SK-N-SH treated with all-trans-retinoic acid at 6 μM for 48 hours (cell line): ENCODE data around the gene TMEM164.

Experiments
- ARNTL ChIP-seq: fragments of 450-650 bp; formaldehyde crosslinking; IDR thresholded peaks from 2 replicates; pipeline ENCODE4 v1.5.0; 2020; ENCODE audit warnings: low read depth, mild to moderate bottlenecking, moderate library complexity, borderline replicate concordance
- BACH2 ChIP-seq: fragments of 250-450 bp; sonication (Bioruptor Pico); IDR thresholded peaks from 2 replicates; pipeline ENCODE4 v1.9.0; 2021; ENCODE audit warnings: mild to moderate bottlenecking, borderline replicate concordance
- CREB5 ChIP-seq: fragments of 250-450 bp; sonication (Bioruptor Pico); IDR thresholded peaks from 2 replicates; pipeline ENCODE4 v1.5.1; 2020; ENCODE audit warnings: low read depth, mild to moderate bottlenecking, moderate library complexity
- CSRNP3 ChIP-seq: fragments of 250-450 bp; sonication (Bioruptor Pico); IDR thresholded peaks from 2 replicates; pipeline ENCODE4 v1.5.1; 2021; ENCODE audit warnings: mild to moderate bottlenecking, moderate library complexity
- ESRRG ChIP-seq: fragments of 250-450 bp; sonication (Bioruptor Pico); IDR thresholded peaks from 2 replicates; pipeline ENCODE4 v1.6.1; 2021; ENCODE audit warnings: mild to moderate bottlenecking
- GLIS3 ChIP-seq: fragments of 250-450 bp; sonication (Bioruptor Pico); IDR thresholded peaks from 2 replicates; pipeline ENCODE4 v1.5.0; 2020; ENCODE audit warnings: mild to moderate bottlenecking, moderate library complexity
- PATZ1 ChIP-seq: fragments of 250-450 bp; sonication (Bioruptor Pico); IDR thresholded peaks from 2 replicates; pipeline ENCODE4 v1.8.0; 2020; ENCODE audit warnings: mild to moderate bottlenecking, moderate library complexity, borderline replicate concordance
- PPARA ChIP-seq: fragments of 250-450 bp; sonication (Bioruptor Pico); IDR thresholded peaks from 2 replicates; pipeline ENCODE4 v1.5.0; 2020; ENCODE audit warnings: mild to moderate bottlenecking, borderline replicate concordance
- RARB ChIP-seq: fragments of 250-450 bp; sonication (Bioruptor Pico); IDR thresholded peaks from 2 replicates; pipeline ENCODE4 v1.8.0; 2021; ENCODE audit warnings: mild to moderate bottlenecking, moderate library complexity
- TOX ChIP-seq: fragments of 250-450 bp; sonication (Bioruptor Pico); IDR thresholded peaks from 2 replicates; pipeline ENCODE4 v1.8.0; 2021; ENCODE audit warnings: mild to moderate bottlenecking, moderate library complexity, borderline replicate concordance
- ZC3H10 ChIP-seq: fragments of 250-450 bp; sonication (Bioruptor Pico); IDR thresholded peaks from 2 replicates; pipeline ENCODE4 v1.5.1; 2021; ENCODE audit warnings: mild to moderate bottlenecking, moderate library complexity
- ZFP3 ChIP-seq: fragments of 250-450 bp; sonication (Bioruptor Pico); IDR thresholded peaks from 2 replicates; pipeline ENCODE4 v1.5.0; 2020; ENCODE audit warnings: mild to moderate bottlenecking, moderate library complexity
- ZFP30 ChIP-seq: fragments of 450-650 bp; formaldehyde crosslinking; IDR thresholded peaks from 2 replicates; pipeline ENCODE4 v1.5.0; 2022; ENCODE audit warnings: mild to moderate bottlenecking, moderate library complexity
- ZNF565 ChIP-seq: fragments of 450-650 bp; formaldehyde crosslinking; conservative IDR thresholded peaks from 2 replicates; pipeline ENCODE4 v1.5.0; 2020; ENCODE audit warnings: low read depth, mild to moderate bottlenecking, moderate library complexity

- TF ChIP-seq ZC3H10 (CRISPR knock-in tag) (no peak), ZFP3 (CRISPR knock-in tag) (no peak), ESRRG (CRISPR knock-in tag) (no peak), PATZ1 (CRISPR knock-in tag) (no peak), RARB (CRISPR knock-in tag) (no peak), GLIS3 (CRISPR knock-in tag) (no peak), CSRNP3 (CRISPR knock-in tag) (no peak), CREB5 (CRISPR knock-in tag) (no peak), ARNTL (CRISPR knock-in tag) (no peak), ZFP30 (CRISPR knock-in tag) (no peak), ZNF565 (CRISPR knock-in tag) (no peak), BACH2 (CRISPR knock-in tag) (no peak), TOX (CRISPR knock-in tag) (no peak), PPARA (CRISPR knock-in tag) (no peak)
Observed at GRCh38 chrX:110136136-110136535, 133.2 kb downstream of the TMEM164 start.
